HG02973 (cell line): ENCODE measurements around the gene SF3B1.
"Not testable (repeated sequence)": the region's sequence is repeated elsewhere in the genome, so short reads cannot be mapped to it uniquely, and the experiment has no call there.

Experiments used
- ATAC-seq: cut with Tn5 transposase; IDR thresholded peaks from one replicate; pipeline ENCODE4 v1.9.1; 2021; ENCODE audit warnings: moderate library complexity; ENCODE audit not compliant: unreplicated experiment

SF3B1 gene

DNA sequence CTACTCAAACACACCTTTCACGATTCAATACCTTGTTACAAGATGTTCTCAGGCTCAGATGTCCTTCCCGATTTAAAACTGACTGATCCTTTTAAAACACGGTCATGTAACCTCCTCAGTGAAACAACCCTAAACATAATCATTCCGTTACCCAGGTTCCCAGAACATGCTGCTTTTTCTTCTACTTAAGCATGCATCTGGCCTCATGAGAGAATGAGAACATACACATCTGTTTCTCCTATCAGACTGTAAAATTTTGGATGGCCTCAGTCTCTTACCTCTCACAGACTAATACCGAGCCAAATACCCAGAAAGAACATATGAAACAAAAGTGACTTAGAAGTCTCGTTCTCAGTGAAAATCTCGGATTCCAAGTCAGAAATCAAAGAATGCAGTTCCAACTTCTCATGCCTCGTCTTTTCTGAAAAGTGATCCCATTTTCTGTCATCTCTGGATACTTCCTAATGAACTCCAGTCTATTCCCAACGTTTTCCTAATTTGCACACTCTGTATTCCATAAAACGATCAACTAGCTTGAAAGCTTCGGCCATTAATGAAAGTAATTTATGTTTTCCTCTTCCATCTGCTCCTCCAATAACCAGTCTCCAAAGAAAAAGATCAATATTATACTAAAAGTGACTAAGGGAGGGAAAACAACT, 919 bp downstream of the SF3B1 start:
- ATAC-seq = no peak

DNA sequence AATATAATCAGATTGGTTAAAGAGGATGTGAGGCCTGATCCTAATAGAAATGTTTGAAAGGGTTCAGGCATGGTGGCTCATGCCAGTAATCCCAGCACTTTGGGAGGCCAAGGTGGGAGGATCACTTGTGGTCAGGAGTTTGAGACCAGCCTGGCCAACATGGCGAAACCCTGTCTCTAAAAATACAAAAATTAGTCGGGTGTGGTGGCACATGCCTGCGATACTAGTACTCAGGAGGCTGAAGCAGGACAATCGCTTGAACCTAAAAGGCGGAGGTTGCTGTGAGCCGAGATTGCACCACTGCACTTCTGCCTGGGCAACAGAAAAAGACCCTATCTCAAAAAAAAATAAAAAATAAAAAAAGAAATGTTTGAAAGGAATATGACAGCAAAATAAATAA, 2.3 kb downstream of the SF3B1 start:
- not testable (repeated sequence) for ATAC-seq

DNA sequence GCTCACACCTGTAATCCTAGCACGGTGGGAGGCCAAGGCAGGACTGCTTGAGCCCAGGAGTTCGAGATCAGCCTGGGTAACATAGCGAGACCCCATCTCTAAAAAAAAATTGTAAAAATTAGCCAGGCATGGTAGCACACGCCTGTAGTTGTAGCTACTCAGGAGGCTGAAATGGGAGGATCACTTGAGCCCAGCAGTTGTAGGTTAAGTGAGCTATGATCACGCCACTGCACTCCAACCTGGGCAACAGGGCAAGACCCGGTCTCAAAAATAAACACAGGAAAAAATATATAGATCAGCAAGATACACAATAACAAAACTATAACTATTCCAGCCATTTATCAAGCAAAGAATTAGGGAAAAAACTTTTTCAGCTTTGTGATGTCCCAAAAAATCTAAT, 3.0 kb downstream of the SF3B1 start:
- no peak for ATAC-seq

DNA sequence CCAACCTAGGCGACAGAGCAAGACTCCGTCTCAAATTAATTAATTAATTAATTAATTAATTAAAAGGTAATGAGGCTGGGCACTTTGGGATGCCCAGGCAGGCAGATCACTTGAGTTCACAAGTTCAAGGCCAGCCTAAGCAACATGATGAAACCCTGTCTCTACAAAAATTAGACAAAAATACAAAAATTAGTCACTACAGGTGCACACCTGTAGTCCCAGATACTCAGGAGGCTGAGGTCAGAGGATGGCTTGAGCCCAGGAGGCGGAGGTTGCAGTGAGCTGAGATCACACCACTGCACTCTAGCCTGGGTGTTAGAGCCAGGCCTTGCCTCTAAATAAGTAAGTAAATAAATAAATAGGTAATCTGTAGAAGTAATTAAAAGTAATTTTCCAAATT, 6.8 kb downstream of the SF3B1 start:
- no peak for ATAC-seq

DNA sequence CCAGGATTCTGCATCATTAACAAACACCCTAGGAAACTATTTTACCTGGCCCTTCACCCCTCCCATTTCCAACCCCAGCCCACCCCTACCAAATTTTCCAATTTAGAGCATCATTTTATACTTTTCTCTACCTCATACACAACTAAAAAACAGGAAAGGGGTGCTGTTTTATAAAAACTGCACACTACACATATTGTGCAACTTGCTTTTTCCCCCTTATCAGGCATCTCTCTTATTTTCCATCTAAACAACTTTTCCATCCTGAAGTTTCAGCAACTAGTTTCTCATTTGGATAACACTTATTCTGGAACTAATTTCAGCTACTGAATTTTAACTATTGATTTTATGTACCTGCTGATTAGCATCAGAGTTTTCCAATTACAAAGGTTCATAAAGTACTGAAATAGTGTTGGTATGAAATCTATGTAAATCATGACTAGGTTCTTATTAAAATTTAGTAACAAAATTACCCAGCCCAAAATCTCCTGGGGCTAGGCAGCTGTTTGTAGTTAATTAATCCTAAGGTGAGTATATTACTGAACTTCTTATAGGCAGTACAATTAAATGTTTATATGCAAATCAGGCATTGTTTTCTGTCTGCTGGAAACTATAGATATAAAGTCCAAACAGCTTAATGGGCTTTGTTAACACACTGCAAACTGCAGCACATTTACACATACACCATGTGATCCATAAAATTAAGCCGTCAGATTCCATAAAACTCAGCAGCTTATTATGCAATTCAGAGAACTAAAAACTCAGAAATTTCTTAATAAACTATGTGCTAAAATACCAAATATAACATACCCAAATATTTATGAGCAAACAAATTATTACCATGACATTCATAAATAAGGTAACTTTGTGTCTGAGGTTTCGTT, 7.9 kb downstream of the SF3B1 start:
- no peak for ATAC-seq

DNA sequence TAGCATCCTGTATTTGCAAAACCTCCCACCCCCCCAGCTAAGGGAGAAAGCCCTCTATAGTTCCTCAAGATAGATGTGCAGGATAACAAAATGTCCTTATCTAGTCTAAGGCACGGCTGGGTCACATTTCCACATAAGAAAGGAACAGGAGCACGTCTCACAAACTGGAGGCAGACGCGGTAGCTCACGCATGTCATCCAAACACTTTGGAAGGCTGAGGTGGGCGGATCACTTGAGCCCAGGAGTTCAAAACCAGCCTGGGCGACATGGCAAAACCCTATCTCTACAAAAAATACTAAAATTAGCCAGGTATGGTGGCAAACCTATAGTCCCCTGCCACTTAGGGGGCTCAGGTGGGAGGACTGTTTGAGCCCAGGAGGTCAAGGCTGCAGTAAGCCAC, 9.3 kb downstream of the SF3B1 start:
- ATAC-seq = no peak

DNA sequence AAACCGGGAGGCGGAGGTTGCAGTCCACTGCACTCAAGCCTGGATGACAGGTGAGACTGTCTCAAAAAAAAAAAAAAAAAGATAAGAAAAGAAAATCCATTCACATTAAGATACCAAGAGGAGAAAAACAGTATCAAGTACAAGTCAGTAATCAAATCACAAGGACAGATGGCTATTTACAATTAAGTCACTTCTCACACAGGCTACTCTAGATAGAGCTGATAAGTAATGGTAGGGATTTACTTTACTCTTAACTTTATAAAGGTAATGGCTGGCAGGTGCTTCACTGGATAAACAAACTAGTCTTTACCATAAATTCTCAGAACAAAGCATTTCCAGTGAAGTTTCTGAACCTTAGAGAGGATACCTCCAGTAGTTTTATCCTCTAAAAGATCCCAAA, 11.5 kb downstream of the SF3B1 start:
- no peak for ATAC-seq

DNA sequence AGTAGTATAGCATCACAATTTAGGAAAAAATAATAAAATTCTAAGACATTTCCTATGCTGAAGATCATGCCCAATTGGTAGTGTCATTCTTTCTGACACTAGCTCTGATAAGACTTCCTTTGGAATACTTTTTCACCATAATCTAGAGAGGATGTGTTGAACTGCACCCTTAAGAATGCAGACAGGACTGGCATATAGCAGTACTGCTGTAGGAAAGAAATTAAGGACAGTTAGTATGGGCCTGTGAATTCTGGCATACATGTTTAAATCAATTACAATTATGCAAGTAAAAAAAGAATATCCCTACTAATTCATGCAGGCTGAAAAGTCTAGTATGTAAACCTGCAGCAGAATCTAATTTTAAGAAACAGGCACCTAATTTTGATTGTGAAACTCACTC, 15.4 kb downstream of the SF3B1 start:
- ATAC-seq = no peak

DNA sequence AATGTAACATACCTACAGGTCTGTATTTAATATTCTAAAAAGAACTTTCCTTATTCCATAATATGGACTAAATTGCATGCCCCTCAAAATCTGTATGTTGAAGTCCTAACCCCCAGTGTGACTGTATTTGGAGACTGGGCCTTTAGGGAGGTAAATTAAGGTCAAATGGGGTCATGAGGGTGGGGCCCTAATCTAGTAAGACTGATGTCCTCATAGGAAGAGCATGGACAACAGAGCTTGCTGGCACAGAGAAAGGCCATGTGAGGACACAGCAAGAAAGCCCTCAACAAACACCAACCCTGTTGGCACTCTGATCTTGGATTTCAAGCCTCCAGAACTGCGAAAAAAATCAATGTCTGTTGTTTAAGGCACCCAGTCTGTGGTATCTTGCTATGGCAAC, 18.6 kb downstream of the SF3B1 start:
- no peak for ATAC-seq

DNA sequence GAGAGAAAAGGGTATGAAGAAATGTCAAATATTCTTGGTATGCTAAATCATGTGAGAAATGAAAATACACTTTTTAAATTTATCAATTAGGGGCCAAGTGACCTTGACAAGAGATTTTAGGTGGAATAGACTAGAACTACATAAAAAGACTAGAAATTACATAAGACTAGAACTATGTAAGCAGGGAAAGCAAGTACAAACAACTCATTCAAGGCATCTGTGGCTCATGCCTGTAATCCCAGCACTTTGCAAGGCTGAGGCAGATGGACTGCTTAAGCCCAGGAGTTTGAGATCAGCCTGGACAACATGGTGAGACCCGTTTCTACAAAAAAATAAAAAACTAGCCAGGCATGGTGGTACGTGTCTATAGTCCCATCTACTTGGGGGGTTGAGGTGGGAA, 20.3 kb downstream of the SF3B1 start:
- ATAC-seq = no peak

DNA sequence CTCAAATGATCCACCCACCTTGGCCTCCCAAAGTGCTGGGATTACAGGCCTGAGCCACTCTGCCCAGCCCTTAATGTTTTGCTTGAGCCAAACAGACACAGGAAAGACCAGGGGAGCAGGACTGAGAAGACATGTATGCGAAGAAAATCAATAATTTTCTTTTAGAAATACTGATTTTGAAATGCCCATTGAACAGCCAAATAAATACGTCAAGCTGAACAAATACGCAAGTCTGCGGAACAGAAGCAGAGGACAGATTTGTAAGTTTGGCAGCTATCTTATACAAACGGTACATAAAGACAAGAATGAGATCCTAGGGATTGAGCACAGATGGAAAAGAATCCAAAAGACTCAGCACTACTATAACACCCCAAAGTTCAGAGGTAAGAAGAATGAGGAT, 20.8 kb downstream of the SF3B1 start:
- ATAC-seq = no peak

DNA sequence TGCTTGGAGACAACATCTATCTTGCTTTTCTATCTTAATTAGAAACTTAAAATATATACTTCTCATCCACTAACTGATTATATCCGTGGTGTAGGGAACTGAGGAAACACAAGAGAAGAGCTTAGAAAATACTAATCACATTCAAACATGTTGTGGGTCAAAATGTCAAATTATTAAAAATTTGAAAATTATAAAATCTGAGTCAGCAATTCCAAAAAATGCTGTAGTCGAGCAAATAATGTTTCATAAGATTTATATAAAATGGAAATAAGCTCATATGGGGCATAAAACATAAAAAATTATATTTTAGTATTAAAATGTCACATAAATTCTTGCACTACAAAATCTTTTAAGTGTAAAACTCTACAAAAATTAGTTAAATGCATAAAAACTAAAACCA, 29.2 kb downstream of the SF3B1 start:
- no peak for ATAC-seq

DNA sequence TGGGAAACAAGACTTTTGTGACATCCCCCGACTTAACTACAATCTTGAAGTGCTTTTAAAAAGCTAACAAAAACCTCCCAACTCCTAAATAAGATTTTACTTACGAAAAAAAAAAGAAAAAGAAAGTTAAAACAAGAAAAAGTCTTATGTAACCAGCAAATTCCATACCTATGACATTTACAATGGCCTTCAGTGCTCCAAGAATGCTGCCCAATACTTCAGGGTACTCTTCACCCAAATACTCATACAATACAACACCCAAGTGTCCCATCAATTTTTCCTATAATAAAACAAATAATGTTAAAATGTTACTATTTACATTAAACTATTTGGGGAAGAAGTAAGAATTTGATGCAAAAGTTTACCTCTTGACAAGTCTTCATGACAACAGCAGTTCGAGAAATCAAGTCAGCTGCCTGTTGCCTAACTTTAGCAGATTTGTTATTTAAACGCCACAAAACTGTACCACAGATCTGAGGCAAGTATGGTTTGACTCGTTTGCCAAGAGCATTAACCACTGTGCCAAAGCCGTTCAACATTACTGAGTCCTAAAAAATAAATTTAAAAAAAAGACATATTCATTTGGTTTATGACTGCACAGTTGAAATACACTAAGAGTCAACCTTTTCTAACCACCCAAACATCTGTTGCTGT, 34.8 kb downstream of the SF3B1 start:
- no peak for ATAC-seq

DNA sequence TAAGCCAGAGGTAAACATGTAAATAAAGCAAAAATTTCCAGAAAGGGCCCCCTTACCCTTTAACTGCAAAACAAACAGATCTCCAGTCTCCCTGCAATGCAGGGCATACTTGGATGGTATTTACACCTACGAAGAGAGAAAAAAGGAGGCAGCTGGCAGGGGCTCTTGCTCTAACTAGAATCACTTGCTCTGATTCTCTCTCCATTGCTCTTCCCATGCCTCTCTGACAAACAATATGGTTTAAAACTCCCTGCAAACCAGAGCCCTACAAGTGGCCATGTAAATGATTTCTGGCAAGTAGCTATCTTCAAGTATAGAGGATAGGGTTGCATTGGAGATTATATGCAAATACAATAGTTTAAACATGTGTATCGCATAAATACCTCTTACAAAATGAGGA, 35.9 kb downstream of the SF3B1 start:
- no peak for ATAC-seq

DNA sequence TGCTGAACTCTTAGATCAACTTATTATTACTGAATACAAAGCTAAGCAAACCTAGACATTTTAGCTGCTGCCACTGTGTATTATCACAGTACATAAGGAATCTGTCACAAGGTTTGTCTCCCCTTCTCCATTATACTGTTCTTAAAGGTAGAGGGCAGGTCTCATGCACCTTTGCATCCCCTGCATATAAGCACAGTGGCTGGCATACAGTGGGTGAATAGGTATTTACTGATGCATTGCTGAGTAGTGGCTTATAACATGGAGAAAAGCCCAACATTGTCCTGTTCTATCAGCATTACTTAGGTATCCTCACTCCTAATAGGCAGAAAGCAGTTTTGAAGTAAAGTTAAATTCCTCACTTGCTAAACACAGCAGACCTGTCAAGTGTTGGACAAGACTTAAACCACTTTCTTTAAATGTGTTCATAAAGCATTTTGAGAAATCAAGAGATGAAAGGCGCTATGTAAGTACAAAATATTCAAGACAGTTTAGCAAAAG, 43.6 kb downstream of the SF3B1 start:
- no peak for ATAC-seq

DNA sequence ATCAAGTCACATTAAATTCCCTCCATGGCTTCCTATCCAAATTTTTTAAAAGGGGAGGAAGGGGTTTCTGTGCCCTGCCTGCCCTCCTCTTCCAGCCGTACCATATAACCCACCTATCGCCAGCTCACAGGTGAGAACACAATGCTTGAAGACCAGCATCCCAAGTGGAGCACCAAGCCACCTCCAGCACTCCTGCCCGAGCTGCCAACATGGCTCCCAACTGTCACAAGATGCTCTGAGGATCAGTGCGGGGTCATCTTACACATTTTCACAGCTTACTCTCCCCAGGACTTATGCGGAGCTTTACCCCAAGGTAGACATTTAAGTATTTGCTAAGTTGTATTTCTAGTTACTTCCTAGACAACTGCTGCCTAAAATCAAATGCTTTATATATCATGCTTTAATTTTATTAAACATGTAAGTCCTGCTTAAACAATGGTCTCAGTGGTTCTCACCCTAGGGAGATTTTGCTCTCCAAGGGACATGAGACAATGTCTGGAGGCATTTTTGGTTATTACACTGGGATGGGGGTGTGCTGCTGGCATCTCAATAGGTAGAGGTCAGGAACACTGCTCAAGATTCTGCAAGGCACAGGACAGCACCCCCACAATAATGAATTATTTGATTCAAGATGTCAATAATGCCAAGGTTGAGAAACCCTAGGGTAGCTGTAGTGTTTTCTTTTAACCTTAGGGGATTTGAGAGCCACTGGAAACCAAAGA, 45.8 kb downstream of the SF3B1 start:
- no peak for ATAC-seq

DNA sequence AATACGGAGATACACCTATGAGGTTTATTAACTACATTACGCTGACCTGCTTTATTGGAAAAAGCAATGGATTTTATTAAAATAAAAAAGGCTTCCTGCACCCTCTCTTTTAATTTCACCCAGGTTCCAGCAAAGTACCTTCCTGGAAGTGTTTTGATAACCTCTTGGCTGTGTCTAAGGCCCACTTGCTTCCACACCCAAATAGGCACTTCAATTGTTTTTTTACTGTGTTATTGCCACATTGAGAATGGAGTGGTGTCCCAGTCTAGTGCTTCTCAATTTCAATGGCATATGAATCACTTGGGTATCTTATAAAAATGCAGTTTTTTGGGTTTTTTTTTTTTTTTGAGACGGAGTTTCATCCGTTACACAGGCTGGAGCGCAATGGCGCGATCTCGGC, 47.6 kb downstream of the SF3B1 start:
- no peak for ATAC-seq

DNA sequence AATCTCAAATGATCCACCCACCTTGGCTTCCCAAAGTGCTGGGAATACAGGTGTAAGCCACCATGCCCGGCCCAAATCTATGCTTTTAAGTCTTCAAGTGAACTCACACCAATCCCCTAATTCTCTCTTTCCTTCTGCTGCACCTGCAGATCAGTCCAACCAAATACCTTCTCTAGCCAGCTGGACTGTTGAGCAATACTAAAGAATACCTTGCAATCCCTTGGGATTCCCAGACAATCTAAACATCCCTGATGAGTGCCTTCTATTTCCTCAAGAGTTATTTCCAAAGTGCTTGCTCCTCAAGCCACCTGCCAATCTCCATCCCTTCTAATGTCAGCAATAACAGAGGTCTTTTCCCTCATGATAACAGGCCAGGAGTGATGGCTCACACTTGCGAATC, 48.6 kb downstream of the SF3B1 start:
- no peak for ATAC-seq

DNA sequence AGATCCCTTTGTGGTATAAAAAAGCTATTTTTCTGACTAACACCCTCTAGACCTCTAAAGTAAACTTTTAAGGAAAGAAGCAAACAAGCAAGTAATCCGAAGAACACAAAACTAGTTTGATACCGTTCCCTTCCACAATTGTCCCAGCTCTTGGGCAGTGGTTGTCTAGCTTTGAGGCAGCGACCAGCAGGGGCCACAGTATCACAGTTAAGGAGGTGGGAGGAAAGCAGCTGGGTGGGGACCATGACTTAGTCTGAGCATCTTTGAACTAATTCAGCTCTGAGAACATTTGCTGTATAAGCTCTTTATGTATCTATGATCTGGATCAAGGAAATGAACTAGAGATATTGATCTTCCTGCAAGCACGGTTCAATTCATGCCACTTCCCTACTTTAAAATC, 51.0 kb downstream of the SF3B1 start:
- no peak for ATAC-seq

DNA sequence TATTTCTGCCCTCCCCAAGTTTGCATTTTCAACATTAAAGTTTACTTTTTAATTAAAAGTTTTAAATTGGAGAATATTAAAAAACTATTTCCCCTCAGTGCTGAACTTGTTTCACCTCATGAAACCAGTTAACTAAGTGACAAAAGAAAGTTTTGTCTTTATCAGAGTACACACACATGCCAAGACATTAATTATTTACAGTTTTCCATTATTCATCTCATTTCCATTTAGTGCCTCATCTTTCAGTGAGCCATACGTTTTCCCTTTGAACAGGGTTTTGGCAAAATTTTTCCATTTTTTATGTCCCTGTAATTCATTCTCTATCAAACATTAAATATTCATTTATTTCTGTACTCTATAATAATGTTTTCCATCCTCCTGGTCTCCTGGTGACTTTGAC, 53.2 kb downstream of the SF3B1 start:
- ATAC-seq = no peak

DNA sequence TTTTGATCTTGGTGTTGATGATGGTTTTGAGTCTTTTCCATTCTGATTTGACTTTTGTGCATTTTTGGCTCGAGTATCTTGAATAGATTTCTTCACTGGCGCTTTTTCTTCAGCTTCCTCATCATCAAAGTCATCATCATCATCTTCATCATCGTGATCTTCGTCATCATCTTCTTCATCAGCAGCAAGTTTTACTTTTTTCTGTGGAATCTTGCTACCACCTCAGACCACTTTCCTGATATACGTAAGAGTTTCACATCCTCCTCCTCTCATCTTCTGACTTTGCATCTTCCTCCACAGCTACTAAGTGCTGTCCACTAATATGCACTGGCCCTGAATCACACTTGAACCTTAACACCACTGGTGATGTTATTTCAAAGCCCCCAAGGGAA, 54.9 kb downstream of the SF3B1 start:
- not testable (repeated sequence) for ATAC-seq
